HG03196 (cell line): ENCODE measurements around the gene DCUN1D2.

Experiments
- ATAC-seq: cut with Tn5 transposase; IDR thresholded peaks from one replicate; pipeline ENCODE4 v1.9.1; 2021; ENCODE audit not compliant: unreplicated experiment

Gene DCUN1D2

DNA sequence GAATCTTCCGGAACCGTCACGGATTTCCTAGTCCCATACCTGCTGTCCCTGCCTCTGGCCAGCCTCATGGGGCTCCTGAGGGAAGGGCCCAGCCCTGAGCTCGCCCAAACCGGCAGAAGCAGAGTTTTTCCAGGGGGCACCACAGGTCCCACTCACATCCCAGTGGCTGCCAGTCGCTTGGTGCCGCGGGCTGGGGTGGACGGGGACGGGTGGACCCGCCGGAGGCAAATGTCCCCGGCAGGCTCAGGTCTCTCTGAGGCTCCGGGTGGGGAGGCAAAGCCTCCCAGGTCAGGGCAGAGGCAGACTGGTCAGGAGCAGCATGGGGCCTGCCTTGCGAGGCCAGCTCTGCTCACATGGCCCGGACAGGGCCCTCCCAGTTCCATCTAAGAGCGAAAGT, 62.0 kb downstream of the DCUN1D2 start:
- ATAC-seq = no peak

DNA sequence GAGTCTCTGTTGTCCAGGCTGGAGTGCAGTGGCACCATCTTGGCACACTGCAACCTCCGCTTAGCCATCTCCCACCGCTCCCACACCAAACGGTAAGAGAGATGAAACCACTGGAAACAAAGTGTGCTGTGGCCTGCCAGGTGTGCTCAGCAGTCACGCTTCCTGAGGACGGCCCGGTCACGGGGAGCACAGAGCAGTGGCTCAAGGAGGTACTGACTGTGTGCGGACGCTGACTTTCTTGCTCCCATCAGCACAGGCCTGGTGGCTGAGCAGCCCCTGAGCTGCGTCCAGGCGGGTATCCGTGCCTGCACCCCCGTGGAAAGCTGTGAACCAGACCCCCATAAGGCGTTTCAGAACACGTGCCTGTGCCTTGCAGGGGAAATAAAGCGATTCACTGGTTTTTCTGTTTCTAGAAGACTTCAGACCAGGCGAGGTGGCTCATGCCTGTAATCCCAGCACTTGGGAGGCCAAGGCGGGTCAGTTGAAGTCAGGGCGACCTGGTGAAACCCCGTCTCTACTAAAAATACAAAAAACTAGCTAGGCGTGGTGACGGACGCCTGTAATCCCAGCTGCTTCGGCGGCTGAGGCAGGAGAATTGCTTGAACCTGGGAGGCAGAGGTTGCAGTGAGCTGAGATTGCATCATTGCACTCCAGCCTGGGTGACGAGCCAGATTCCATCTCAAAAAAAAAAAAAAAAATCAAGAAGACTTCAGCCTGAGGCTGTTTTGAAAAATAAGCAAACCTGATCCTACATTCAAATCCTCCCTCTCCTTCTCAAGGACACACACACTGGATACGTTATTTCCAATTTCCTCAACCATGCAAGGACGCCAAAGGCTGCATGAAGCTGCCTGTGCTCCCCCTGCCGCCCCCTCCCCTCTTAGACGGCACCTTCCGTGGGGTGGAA, 62.7 kb downstream of the DCUN1D2 start:
- no peak for ATAC-seq

DNA sequence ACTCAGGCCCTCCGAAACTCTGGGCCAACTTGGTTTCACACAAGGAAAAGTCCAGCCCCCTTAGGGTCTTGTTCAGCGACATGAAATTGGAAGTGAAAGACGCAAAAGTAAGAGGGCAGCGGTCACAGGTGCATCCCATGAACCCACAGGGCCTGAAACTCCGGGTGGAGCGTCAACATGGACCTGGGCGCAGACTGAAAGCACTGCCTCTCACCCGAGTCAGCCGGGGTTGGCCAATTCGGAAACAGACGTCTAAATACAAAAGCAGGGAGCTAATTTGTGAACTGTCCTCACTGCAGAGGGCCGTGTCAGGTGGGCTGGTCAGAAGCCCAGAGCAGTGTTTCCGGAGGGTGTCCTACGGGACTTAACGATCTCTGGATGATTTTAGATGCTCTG, 63.9 kb downstream of the DCUN1D2 start:
- no peak for ATAC-seq

DNA sequence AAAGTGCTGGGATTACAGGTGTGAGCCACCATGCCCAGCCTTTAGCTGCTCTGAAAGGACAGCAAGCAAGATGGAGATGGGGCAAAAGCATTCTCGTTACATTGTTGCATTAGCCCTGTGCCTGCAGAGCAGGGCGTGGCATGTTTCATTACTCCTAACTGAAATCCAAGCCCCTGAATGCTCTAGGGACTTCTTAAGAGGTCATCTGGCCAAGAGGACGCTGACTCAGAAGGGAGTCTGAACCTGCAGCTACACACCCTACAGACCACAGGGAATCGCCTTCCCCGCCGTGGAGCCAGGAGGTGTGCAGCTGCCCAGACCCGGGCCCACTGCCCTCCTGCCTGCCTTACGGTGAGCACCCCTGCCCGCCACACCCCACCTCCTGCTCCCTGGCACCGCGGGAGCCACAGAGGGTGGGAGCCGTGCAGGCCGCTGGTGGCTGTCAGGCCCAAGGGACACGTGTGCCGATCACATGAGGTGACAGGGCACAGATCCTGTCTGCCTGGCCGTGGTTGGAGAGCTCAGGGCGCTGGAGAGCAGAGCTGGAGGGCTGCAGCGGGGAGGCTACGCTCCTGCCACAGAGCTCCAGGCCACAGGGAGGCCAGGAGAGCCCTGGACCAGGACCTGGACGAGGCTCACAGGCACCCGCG, 64.4 kb downstream of the DCUN1D2 start:
- ATAC-seq = no peak

DNA sequence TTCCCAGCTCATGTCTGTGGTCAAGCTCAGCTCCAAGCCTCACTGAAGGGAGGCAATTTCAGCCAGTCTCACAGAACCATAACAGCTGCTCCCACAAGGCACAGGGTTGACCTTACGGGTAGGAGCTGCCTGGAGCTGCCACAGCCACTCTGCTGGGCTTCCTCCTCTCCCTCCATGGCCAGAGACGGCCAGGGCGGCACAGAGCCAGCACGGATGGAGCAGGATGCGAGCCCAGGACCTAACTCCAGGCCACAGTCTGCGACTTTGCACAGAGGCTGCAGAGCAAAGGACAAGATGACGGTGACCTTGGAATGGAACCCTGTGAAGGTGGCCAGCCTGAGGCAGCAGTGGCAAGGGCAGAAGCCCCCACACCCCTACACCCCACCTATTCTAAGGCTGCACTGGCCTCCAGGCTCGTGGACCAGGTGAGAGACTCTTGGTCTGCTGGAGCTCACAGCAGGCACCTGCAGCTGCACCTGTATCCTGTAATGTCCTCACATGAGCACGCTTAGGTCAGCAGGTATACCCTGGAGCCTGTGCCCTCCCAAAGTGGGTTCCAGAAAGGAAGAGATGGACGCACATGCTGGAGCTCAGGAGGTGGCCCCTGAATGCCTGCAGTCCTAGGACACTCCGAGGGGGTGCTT, 66.9 kb downstream of the DCUN1D2 start:
- no peak for ATAC-seq

DNA sequence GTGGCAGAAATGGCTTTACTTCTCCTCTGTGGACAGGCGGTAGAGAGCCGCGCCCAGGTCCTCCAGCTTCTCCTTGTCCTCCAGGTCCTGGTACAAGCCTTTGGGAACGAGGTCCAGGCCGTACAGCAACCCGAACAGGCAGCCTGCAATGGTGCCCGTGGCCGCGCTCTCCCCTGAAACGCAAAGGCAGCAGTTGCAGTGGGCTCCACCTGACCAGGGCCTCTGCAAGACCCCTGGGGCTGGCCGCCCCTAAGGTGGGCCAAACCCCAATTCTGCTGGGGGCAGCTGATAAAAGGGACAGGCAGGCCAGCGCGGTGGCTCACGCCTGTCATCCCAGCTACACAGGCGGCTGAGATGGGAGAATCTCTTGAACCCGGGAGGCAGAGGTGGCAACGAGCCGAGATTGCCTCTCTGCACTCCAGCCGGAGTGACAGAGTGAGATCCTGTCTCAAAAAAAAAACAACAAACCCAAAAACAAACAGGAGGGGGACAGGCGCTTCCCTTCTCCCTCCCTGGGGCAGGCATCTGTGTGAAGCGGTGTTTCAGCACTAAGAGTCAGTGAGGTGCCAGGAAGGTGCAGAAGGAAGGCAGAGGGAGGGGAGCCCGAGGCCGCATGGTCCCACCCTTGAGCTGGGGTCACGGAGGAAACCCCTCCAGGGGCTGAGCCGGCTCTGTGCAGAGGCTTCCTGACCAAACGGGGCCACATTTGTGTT, 67.5 kb downstream of the DCUN1D2 start:
- ATAC-seq = no peak

DNA sequence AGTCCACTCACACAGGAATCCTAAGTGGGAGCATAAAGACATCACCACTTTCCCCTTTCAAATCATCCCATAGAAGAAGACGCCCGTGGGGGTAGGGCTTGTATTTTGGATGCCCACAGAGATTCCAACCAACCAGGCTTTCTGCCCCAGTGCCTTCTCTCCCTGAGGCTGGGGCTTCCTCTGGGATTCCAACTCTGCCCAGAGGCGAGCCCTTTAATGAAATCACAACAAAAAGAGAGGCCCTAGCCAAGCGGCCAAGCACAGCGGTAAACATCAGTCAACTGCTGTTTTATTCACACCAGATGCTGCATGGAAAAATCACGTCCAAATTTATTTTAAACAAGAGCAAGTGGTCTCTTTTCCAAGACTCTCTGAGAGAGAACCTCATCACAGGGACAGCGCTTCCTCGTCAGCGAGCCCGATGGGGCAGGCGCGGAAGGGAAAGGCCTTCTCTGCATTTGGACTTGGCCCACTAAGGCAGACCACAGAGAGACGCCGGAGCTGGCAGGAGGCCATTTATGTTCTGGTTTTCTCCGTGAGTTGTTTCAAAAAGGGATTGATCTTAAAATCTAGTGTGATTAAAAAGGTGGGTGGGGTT, 68.7 kb downstream of the DCUN1D2 start:
- no peak for ATAC-seq

DNA sequence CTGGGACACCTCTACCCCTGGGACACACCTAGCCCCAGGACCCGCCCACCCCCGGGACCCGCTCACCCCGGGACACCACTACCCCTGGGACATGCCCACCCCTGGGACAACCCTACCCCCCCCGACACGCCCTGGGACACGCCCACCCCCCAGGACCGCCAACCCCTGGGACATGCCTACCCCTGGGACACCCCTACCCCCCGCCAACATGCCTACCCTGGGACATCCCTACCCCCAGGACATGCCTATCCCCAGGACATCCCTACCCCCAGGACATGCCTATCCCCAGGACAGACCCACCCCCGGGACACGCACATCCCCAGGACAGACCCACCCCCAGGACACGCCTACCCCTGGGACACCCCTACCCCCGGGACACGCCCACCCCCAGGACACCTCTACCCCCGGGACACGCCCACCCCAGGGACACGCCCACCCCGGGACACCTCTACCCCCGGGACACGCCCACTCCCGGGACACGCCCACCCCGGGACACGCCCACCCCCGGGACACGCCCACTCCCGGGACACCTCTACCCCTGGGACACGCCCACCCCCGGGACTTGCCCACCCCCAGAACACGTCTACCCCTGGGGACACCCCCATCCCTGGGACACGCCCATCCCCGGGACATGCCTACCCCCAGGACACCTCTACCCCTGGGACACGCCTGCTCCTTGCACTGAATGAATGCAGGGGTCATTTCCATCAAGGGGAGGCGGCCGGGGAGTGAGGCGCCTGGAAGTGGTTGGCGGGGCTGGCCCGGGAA, 69.5 kb downstream of the DCUN1D2 start:
- no peak for ATAC-seq

DNA sequence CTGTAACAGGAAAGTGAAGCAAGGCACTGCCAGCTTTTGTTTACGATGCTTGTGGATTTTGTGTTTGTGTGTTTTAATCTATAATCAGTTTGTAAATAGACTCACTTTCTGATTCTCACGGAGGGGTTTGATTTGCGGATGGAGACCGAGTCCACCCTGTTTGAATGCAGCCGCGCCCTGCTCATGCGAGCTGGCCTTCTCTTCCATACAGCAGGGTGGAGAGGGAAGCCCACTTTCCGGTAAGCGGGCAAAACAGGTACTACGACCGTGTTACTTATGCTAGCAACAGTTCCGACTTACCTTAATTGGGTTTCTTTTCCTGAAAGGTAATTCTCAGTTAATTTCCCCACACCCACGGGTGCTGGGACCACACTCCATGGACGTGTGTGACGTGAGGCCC, 70.3 kb downstream of the DCUN1D2 start:
- no peak for ATAC-seq

DNA sequence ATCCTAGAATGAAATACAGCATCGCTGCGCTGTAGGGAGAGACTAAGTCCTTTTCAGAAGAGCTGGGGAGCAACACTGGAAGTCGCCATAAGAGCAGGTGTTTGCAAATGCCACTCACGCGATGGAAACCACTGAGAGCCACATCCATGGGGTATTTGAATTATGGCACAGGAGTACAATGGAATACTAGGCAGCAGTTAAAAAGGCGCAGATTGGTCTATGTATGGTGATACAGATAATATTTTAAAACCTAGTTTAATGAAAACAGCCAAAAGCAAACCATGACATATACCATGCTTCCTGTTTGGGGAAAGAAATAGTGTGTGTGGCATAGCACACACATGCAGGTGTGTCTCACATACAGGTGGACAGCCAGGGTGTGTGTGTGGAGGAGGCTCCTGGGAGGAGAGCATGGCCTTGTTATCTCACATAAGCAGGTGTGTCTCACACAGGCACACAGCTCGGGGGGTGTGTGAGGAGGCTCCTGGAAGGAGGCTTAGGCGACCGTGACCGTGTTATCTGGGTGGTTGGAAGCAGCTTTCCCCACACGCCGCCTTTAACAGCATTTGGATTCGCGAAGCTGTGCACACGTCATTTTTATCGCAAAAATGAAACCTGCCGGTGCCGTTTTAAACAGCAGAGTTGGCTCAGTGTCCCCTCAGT, 70.8 kb downstream of the DCUN1D2 start:
- no peak for ATAC-seq

DNA sequence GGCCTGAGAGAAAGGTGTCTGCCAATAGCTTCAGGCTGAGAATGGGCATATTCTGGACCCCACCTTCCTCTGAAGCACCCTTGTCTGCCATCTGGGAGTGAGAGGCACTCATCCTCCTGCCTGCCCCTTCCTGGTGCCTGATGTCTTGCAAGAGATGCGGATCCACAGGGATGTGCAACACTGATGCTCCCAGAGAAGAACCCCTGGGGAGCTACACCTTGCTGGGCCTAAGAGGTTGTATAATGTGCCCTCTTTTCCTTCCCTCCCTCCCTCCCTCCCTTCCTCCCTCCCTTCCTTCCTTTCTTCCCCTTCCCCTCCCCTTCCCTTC, 71.8 kb downstream of the DCUN1D2 start:
- ATAC-seq = no peak

DNA sequence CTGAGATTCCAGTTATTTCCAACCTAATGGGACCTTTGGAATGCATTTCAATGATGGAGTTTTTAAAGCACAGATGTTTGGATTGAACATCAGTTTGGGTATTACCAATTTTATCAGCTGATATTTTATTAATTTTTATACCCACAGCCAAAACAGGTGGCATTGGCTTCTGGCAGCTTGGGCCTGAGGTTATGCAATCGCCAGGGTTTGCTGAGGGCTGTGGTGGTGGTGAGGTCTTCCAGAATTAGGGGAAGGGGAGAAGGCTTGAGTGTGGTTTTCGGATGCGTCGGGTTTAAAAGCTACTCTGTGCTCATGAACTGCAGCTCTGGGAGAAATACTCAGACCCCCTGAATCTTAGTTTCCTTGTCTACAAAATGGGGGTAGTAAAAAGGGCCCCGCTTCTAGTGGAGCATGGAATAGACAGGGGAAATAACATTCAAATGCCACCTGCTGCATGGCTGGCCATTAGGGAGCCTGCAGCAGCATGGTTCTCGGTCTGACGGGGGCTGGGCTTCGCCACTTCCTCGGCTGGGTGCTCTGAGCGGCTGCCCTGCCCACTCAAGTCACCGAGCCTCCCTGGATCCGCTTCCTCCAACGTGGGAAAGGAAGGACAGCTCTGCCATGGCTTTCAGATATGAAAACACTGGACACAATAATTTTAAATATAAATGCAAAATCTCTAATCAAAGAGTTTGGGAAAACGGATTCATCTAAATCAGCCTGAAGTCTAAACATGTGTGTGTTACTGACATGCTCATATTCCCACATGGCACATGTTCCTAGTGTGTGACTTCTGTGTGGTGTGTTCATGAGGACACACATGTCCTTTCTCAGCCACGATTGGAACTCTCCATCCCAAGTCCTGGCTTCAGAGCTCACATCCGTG, 72.4 kb downstream of the DCUN1D2 start:
- ATAC-seq = no peak

DNA sequence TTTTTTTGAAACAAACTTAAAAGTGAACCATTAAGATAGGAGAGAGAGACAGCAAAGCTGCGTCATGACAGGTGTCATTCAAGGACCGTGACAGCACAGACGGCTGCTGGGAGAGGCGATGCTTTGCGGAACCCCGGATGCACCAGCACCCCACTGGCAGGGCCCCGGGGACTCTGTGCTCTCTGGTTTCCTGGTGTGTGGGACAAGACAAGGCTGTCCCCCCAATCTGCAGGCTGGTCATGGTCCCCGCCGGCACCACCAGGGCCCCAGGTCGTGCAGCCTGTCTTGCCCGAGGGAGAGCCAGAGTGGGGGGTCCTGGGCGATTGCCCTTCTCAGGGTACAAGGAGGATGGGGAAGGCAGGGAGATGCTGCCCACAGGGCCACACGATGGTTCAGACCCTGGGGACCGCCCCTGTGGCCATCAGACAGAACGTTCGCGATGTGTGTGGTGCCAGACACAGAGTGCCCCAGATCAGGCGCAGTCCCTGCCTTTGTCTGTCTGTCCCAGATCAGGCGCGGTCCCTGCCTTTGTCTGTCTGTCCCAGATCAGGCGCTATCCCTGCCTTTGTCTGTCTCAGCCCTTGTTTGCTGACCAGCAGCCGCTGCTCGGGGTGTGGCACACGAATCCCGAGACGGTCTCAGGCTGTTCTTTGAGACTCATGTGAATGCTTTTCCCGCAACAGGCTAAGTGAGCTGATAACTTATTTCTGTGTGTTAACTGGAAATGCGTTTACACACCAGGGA, 73.3 kb downstream of the DCUN1D2 start:
- ATAC-seq = no peak

DNA sequence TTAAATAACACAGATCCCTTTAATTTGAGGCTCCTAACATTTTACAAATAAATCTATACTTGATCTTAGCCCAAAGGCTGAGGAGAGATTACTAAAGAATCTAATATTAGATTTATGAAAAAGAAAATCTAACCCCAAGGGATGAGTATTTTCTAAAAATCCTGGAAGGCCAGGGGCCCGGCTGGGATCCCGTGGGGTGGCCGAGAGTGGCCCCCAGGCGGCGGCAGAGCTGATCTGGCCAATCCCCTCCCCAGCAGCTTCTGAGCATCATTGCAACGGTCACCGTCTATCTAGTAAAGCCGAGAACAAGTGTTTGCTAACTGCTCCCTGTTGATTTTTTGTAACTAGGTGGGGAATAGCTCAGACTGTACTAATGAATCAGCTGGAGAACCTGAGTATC, 74.7 kb downstream of the DCUN1D2 start:
- ATAC-seq = no peak

DNA sequence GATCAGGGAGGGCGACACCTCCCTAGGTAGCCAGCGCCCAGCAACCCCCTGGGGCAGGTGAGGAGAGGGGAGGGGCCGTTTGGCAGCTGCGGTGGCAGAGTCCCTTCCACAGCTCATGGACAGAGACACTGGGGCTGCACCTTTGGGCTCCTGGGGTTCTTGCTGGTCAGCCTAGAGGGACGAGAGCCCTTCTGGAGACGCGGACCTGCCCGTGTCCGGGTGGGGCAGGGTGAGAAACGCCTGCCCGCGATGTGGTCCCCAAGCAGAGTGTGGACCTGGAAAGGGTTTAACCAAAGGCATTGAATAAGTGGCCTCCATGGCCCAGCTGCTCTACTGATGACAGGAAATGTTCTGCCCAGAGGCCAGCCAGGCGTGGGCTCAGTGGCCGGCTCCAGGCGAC, 75.5 kb downstream of the DCUN1D2 start:
- no peak for ATAC-seq

DNA sequence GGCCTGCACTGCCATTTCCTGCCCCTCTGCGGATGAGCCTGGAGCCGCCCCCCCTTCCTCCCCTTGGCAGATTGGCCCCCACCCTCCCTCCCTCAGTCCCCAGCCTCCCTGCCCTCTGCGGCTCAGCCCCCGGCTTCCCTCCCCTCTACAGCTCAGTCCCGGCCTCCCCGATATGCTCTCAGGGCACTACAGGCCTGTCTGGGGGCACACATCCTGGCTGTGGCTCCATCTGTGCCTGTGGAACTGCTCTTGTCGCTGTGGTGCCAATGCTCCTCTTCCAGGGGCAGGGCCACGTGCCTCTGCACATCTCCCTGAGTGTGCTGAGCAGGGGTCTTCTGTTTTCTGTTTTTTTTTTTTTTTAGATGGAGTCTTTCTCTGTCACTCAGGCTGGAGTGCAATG, 76.2 kb downstream of the DCUN1D2 start:
- ATAC-seq = no peak

DNA sequence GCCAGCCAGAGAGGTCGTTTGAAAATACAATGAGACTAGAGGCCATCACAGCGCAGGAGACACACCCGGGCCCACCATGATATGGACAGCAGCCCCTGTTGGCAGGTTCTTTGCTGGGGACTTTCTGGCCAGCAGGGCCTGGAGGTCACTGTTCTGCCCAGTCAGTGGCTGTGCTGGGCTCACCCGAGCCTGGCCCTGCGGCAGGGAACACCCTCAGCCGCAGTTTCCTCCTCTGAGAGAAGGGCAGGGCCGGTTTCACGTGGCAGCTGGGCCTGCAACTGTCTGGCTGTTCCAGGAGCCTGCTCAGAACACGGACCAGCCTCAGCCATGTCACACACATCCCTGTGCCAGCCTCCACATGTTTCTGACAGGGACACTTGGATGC, 76.6 kb downstream of the DCUN1D2 start:
- ATAC-seq = no peak

DNA sequence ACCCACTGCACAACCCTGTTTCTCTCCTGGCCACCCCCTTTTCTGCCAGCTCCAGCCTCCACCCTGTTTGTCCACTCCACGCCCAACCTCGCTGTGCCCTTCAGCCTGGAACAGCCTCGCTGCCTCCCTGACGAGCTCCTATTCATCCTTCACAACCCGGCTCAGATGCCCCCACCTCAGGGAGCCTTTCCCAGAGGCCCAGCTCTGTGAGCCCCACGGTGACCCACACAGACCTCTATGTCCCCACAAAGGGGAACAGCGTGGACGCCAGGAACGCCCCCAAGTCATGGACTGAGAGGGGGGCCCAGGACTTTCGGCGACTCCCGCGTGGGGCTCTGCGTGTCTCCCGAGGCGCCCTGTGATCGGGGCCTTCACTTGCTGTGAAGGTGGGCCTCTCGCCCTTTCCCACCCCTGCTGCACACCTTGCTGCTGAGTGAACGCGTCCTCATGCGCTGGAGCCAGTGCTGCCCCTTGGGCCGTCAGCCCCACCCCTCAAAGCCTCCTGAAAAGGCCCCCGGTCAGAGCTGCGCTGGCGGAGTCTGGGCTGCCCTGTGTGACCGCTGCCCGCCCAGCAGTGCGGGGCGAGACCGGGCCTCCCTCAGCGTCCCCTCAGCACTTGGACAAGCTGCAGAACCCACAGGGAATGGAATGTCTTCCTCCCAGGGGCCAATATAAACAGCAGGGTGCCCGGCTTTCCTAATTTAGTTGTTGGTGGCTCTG, 77.2 kb downstream of the DCUN1D2 start:
- no peak for ATAC-seq
